Loucy (cell line): ENCODE results near the gene ZNHIT1.

Experiments
- H2AFZ ChIP-seq: fragments of 200-600 bp; sonication (generic); 2 replicates; pipeline ENCODE4 v1.6.0; 2016; ENCODE audit warnings: antibody characterized with exemption, mild to moderate bottlenecking, low read length, moderate library complexity
- H3F3A ChIP-seq: fragments of 200-600 bp; 2 replicates; pipeline ENCODE4 v1.6.0; 2016; ENCODE audit warnings: antibody characterized with exemption, low read depth, mild to moderate bottlenecking
- H3K27me3 ChIP-seq: fragments of 200-600 bp; sonication (generic); 2 replicates; pipeline ENCODE4 v1.6.1; 2014; ENCODE audit warnings: low read length, mild to moderate bottlenecking; ENCODE audit not compliant: insufficient read depth, poor library complexity, severe bottlenecking
- H3K36me3 ChIP-seq: fragments of 200-600 bp; sonication (generic); 2 replicates; pipeline ENCODE4 v1.6.1; 2016; ENCODE audit warnings: low read length; ENCODE audit not compliant: insufficient read depth
- H3K4me1 ChIP-seq: fragments of 200-600 bp; sonication (generic); 2 replicates; pipeline ENCODE4 v1.5.1; 2014; ENCODE audit warnings: low read length, mild to moderate bottlenecking; ENCODE audit not compliant: insufficient read depth, poor library complexity, severe bottlenecking
- H3K4me2 ChIP-seq: fragments of 200-600 bp; sonication (generic); 2 replicates; pipeline ENCODE4 v1.6.0; 2014; ENCODE audit warnings: antibody characterized with exemption, low read length, low read depth, mild to moderate bottlenecking; ENCODE audit not compliant: poor library complexity, severe bottlenecking
- H3K4me3 ChIP-seq: fragments of 200-600 bp; sonication (generic); 2 replicates; pipeline ENCODE4 v1.5.1; 2014; ENCODE audit warnings: low read length, mild to moderate bottlenecking, mixed read lengths; ENCODE audit not compliant: poor library complexity, severe bottlenecking
- H3K79me2 ChIP-seq: fragments of 200-600 bp; sonication (generic); 2 replicates; pipeline ENCODE4 v1.6.1; 2014; ENCODE audit warnings: low read length; ENCODE audit not compliant: insufficient read depth
- H3K9ac ChIP-seq: fragments of 200-600 bp; sonication (generic); 2 replicates; pipeline ENCODE4 v1.6.0; 2014; ENCODE audit warnings: mild to moderate bottlenecking, low read depth, low read length, moderate library complexity; ENCODE audit not compliant: poor library complexity, severe bottlenecking
- H3K9me2 ChIP-seq: fragments of 200-600 bp; sonication (generic); replicated peaks from 2 replicates; pipeline ENCODE4 v1.6.1; 2016; ENCODE audit warnings: low read depth, low read length, mixed read lengths
- H3K9me3 ChIP-seq: fragments of 200-600 bp; sonication (generic); 2 replicates; pipeline ENCODE4 v1.6.1; 2014; ENCODE audit warnings: mild to moderate bottlenecking, antibody characterized with exemption, low read length, low read depth; ENCODE audit not compliant: insufficient read depth
- H4K20me1 ChIP-seq: fragments of 200-600 bp; sonication (generic); 2 replicates; pipeline ENCODE4 v1.6.0; 2014; ENCODE audit warnings: antibody characterized with exemption, low read length, mild to moderate bottlenecking; ENCODE audit not compliant: insufficient read depth, poor library complexity, severe bottlenecking
- CTCF ChIP-seq: fragments of 200-600 bp; sonication (generic); conservative IDR thresholded peaks from 2 replicates; pipeline ENCODE4 v1.5.1; 2014; ENCODE audit warnings: mild to moderate bottlenecking, antibody characterized with exemption, low read length
- EZH2phosphoT487 ChIP-seq: fragments of 200-600 bp; IDR thresholded peaks from 2 replicates; pipeline ENCODE4 v1.6.1; 2018; ENCODE audit warnings: antibody characterized with exemption, mild to moderate bottlenecking, moderate library complexity, borderline replicate concordance

Gene ZNHIT1

GRCh38 chr7:101220295-101220694, 2.3 kb downstream of the ZNHIT1 start:
- TF ChIP-seq EZH2phosphoT487: no peak
- no peak for TF ChIP-seq CTCF
- Histone ChIP-seq H3K4me2 (peak overlapping the region; percentile 91), H2AFZ (no peak overlapping the region), H3K4me3 (no peak overlapping the region), H3K9me3 (no peaks in the 10 kb centered on the region), H3K4me1 (peaks cover 19% of the 10 kb centered on the region), H3F3A (no peaks in the 10 kb centered on the region), H3K9me2 (no peaks in the 10 kb centered on the region), H3K27me3 (no peaks in the 10 kb centered on the region), H3K36me3 (no peaks in the 10 kb centered on the region), H3K9ac (no peak overlapping the region), H3K79me2 (peaks cover 30% of the 10 kb centered on the region), H4K20me1 (no peaks in the 10 kb centered on the region)

- Histone ChIP-seq H3K9ac (no peak overlapping the region), H3F3A (no peaks in the 10 kb centered on the region), H2AFZ (no peak overlapping the region), H3K9me3 (no peaks in the 10 kb centered on the region), H3K36me3 (no peaks in the 10 kb centered on the region), H3K9me2 (no peaks in the 10 kb centered on the region), H4K20me1 (no peaks in the 10 kb centered on the region), H3K4me2 (no peak overlapping the region), H3K27me3 (no peaks in the 10 kb centered on the region), H3K79me2 (peaks cover 22% of the 10 kb centered on the region), H3K4me1 (peaks cover 10% of the 10 kb centered on the region), H3K4me3 (no peak overlapping the region)
- no peak for TF ChIP-seq CTCF
- no peak for TF ChIP-seq EZH2phosphoT487
These were observed 4.4 kb downstream of the ZNHIT1 start for GRCh38 chr7:101222275-101222830.

- TF ChIP-seq CTCF (no peak), EZH2phosphoT487 (no peak)
- Histone ChIP-seq H2AFZ (no peak overlapping the region), H3K36me3 (no peaks in the 10 kb centered on the region), H4K20me1 (no peaks in the 10 kb centered on the region), H3K4me3 (no peak overlapping the region), H3K4me1 (peaks cover 7% of the 10 kb centered on the region), H3K9me3 (no peaks in the 10 kb centered on the region), H3K4me2 (no peak overlapping the region), H3K79me2 (peaks cover 18% of the 10 kb centered on the region), H3K9me2 (no peaks in the 10 kb centered on the region), H3K27me3 (no peaks in the 10 kb centered on the region), H3K9ac (no peak overlapping the region), H3F3A (no peaks in the 10 kb centered on the region)
These were observed 5.6 kb downstream of the ZNHIT1 start for GRCh38 chr7:101223528-101223927.
